ENCODE results near the gene SETBP1.

DNA sequence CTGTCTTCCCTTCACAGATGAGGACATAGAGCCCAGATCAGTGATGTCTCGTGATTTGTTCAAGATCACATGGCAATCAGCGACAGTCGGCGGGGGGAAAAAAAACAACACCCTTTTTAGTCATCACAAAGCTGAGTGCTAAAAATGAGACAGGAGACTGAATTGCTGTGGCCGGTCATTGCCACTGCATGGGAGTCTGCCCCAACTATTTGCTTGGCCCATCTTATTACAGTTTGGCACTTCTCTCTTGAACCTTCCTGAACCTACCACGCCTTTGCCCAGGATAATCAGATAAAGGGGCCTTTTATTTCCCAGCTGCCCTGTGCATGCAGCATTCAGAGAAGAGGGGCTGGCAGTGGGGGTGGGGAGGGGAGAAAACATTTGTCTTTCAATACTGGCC, 42.7 kb downstream of the SETBP1 start:
- TF ChIP-seq YY1 (IDR thresholded peaks at IDR 0.05; ENCODE audit: insufficient read depth, insufficient read length), result no peak
- no peak for TF ChIP-seq SUZ12 (IDR thresholded peaks at IDR 0.05; ENCODE audit: extremely low read depth, insufficient read depth, insufficient read length)
